Fibroblast of pulmonary artery (primary cell): ENCODE data around the gene HOXA5.

Experiments used
- DNase-seq: peaks from one replicate; pipeline ENCODE4 v3.0.0-alpha.2; 2010; ENCODE audit warnings: low read depth
- H3K4me3 ChIP-seq: replicated peaks from 2 replicates; pipeline ENCODE4 v1.5.1; 2011; ENCODE audit warnings: low read depth, mild to moderate bottlenecking, control low read depth, low read length, moderate library complexity
- TF ChIP-seq, protein P1 (sequence below): IDR thresholded peaks from 2 replicates; pipeline ENCODE4 v1.5.1; 2011; ENCODE audit warnings: mild to moderate bottlenecking, control low read depth, low read length, inconsistent platforms; ENCODE audit errors: missing control alignments

Gene HOXA5

DNA sequence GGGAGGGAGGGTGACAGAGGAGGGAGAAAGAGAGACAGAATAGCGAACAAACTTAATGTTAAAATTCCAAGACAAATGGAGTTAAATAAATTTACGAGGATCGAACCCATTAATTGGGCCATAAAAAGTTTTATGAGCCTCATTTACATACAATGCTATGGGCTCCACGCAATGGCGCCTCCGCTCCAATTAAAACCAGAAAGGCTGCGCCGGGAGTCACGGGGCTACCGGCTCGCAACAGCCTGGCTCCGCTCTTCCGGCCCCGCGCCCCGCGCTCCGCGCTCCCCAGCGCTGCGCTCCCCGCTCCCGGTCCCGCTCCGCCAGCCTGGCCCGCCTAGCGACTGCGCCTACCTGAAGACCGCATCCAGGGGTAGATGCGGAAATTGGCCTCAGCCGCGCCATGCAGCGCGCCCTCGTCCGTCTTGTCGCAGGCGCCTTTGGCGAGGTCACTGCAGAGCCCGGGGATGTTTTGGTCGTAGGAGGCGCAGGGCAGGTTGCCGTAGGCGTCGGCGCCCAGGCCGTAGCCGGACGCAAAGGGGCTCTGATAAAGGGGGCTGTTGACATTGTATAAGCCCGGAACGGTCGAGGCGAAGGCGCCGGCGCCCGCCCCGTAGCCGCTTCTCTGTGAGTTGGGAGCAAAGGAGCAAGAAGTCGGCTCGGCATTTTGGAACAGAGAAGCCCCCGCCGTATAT lies 12.5 kb upstream of the HOXA5 start:
- TF ChIP-seq, protein P1, sequence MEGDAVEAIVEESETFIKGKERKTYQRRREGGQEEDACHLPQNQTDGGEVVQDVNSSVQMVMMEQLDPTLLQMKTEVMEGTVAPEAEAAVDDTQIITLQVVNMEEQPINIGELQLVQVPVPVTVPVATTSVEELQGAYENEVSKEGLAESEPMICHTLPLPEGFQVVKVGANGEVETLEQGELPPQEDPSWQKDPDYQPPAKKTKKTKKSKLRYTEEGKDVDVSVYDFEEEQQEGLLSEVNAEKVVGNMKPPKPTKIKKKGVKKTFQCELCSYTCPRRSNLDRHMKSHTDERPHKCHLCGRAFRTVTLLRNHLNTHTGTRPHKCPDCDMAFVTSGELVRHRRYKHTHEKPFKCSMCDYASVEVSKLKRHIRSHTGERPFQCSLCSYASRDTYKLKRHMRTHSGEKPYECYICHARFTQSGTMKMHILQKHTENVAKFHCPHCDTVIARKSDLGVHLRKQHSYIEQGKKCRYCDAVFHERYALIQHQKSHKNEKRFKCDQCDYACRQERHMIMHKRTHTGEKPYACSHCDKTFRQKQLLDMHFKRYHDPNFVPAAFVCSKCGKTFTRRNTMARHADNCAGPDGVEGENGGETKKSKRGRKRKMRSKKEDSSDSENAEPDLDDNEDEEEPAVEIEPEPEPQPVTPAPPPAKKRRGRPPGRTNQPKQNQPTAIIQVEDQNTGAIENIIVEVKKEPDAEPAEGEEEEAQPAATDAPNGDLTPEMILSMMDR = no peak
- no peak for DNase-seq
- no peak overlapping the region for H3K4me3 ChIP-seq

DNA sequence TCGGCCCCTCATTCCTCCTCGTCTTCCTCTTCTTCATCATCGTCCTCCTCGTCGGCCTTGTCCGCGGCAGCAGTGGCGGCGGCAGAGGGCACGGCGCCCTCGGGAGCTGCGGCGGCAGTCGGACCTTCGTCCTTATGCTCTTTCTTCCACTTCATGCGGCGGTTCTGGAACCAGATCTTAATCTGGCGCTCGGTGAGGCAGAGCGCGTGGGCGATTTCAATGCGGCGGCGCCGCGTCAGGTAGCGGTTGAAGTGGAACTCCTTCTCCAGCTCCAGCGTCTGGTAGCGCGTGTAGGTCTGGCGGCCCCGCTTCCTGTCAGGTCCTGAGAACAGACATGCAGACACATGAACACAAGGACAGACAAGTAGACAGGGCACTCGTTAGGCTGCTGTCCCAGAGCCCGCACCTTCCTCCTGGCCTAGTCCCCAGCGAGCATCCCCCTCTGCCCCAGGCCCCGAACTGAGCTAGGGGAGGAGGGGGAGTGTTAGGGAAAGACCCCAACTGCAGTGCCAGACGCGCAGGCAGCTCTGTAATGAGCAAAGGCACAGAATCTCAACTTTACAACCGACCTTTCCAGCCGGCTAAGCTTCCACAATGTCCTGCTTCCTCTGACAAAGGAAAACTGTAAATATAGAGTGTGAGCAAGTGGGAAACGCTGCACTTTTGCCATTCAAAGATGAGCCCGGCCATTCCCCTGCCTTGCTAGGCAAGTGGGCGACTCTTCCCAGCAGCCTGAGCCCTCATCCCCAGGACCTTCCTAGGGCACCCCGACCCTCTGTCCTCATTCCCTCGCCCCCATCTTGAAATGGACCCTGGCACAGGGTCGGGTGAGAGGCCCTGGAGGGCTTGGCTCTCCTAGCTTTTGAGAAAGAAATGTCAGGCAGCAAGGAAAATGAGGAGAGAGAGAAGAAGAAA lies 11.7 kb upstream of the HOXA5 start:
- DNase-seq = no peak
- TF ChIP-seq, protein P1 = no peak
- H3K4me3 ChIP-seq = no peak overlapping the region

DNA sequence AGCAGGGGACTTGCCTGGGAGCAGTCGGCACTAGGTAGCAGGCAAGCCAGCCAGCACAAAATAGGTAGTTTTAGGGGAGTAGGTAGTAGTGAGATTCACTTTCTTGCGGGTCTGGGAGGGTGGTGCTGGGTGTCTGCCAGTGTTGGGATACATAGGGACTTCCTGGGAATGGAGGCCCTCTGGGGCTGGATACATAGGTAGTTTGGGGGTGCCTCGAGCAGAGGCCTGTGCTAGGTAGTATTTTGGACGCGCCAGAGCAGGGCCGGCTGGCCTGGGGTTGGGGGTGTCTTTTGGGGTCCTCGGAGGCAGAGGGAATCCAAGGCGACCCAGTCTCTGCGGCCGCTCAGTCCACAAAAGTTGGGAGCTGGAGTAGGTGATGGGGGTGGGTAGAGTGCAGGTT lies 10.9 kb upstream of the HOXA5 start:
- TF ChIP-seq, protein P1 = no peak
- H3K4me3 ChIP-seq = no peak overlapping the region
- no peak for DNase-seq

DNA sequence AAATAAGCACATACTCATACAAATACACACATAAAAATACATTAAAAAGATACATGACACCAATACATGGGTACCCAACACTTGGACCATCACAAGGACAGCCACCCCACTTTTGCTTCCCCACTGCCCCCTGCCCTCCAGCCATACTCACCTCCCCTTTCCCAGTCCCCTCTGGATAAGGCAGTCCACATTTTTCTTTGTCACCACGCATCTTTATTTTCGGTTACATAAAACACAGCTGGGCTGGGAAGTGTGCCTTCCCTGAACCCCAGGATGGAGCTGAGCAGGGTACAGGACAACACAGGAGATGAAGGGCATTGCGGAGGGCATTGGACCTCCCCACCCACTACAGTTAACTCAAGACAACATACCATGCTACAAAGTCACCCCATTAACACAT lies 10.0 kb upstream of the HOXA5 start:
- no peak overlapping the region for H3K4me3 ChIP-seq
- DNase-seq = no peak
- TF ChIP-seq, protein P1 = no peak

DNA sequence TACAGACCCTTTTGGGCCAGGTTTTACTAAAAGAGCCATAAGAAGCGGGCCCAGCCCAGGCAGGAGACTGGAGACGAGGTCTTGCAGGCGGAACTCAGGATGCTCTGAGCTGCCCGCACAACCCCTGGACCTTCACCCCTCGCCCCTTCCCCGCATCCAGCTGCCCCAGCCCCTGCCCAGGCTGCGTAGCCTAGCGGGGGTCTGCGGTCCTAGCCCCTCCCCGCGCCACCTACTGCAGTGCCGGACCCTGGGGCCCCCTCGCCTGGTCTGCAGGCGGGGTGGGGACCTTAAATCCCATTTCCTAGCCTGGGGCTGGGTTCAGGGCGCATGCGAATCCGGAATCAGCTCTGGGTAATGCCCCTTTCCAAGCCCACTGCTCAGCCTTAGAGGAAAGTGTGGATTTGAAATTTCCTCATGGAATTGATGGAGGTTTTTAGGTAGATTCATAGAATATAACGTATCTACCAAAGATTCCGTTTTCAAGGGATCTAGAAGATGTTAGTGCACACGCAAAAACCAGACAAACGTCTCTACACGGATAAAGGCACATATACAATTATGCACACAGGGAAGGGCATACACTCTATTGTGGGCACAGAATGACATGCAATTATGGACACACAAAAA lies 9.4 kb upstream of the HOXA5 start:
- TF ChIP-seq, protein P1 = no peak
- DNase-seq = no peak
- no peak overlapping the region for H3K4me3 ChIP-seq

DNA sequence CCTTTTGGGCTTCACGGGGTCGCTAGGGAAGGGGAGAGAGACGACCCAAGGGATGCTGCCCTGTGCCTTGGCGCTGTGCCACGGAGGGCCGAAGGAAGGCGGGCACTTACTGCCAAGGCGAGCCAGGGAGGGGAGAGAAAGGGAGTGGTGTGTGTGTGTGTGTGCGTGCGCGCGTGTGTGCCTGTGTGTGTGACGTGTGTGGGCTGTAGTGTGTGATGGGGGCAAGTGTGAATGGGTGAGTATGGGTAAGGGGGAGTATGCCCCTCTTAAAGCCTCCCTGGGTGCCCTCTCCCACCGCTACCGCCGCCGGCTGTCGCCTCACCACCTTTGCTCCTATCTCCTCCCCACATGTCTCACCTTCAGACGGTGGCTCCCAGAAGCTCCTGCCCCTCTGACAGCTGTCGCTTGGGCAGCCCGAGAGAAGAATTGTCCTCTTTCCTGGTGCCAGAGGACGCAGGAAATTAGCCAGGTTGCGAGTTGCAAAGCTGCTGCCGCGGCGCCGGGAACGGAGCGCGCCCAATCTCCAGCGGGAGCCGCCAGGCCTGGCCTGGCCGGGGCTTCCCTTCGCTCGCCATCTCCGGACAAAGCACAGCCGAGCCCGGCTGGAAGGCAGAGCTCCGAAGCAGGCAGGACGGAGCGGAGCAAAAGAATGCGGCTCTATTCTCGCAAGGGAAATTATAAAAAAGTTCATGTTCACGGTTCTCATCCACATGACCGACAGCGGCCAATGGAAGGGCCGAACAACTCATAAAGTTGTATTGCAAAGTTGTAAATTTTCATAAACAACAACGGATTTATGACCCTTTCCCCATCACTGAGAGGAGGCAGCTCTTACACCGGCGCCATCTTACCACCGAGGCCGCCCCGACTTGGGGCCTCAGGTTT lies 8.7 kb upstream of the HOXA5 start, which contains the start of gene HOXA3:
HOXA3 (minus strand) TSS at position 653 of the 885 bp plus-strand sequence. CDS start 41,943 bp downstream, outside the sequence.
- no peak for DNase-seq
- TF ChIP-seq, protein P1 = no peak
- peak within 1 kb of the TSS; percentile 38 for H3K4me3 ChIP-seq
